GM21423 (cell line): Measurements from ENCODE around the gene OR5T1.

Experiments used
- ATAC-seq: cut with Tn5 transposase; IDR thresholded peaks from one replicate; pipeline ENCODE4 v1.9.1; 2021; ENCODE audit warnings: mild to moderate bottlenecking, moderate library complexity; ENCODE audit not compliant: unreplicated experiment

Gene OR5T1

DNA sequence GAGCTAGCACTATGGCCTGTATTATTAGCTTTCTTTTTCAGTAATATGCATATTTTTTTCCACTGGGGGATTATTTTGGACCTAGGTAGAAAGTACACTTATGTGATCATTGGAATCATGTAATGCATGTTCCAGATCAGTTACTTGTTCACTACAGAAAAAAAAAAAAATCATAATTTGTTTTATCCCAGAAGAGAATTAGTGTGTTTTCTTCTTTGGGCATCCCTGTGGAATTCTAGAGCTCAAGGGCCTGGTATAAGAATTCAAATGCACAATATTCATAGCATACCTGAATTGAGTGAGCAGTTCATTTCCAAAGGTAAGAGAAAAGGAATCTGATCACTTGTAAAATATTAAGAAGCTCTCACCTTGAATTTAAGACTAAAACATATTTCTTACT, at the start of gene OR5T1:
Gene OR5T1, plus strand, starts transcription at position 301 of the 400 bp plus-strand sequence. CDS start 1,485 bp downstream, outside the sequence.
- ATAC-seq, result no peak

DNA sequence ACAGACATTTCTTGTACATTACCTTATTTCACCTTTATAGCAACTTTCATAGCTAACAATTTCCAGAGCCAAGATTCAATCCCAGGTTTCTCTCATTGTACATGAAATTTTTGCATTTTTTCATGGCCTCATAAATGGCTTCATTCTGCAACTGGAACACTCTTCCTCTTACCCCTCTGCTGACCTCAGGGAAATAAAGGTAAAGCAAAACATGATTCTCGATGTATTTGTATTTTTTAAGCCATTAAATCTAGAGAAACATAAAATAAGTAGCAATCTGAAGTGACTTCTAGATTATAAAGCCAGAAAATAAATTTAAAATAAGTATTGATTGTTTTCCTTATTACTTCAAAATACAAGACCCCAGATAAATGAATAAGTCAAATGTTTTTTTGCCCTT, 39.8 kb upstream of the OR5T1 start, which contains the start of gene OR5T2:
Gene OR5T2, minus strand, starts transcription at position 101 of the 400 bp plus-strand sequence. CDS start 1,193 bp downstream, outside the sequence.
- no peak for ATAC-seq

DNA sequence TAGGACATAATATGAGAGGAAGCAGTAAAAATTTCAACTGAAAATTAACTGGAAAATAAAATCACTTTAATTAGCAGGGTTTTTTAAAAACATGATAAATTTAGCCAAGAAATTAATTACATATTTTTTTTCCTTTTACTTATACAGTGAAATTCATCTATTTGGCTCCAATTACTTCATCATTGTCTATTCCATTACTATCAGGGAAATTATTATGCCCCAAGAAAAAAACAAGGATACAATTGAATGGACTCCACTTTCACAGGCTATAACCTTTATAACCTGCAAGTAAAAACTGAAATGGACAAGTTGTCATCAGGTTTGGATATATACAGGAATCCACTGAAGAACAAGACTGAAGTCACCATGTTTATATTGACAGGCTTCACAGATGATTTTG, 22.0 kb upstream of the OR5T1 start, which contains the start of gene OR5T3:
Gene OR5T3, plus strand, starts transcription at position 301 of the 400 bp plus-strand sequence. Its CDS starts 0 bp downstream, at position 301.
- no peak for ATAC-seq

DNA sequence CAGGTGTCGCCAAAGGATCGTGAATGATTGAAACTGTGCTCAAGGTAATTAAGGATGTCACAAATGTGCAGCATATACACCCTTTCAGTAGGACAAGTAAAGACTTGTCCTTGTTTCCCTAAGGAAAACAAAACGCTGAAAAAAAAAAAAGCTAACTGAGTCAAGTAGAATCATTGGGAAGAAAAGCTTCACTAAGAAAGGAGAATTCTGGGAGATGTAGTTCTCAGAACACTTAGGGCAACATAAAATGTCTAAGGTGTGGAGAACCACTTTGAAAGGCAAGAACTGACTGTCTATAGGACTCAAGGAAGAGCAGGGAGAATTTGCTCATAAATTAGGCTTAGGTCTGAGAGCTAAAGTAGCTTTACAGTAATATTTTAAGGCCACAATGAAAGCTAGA, 2.9 kb upstream of the OR5T1 start:
- ATAC-seq, result no peak

DNA sequence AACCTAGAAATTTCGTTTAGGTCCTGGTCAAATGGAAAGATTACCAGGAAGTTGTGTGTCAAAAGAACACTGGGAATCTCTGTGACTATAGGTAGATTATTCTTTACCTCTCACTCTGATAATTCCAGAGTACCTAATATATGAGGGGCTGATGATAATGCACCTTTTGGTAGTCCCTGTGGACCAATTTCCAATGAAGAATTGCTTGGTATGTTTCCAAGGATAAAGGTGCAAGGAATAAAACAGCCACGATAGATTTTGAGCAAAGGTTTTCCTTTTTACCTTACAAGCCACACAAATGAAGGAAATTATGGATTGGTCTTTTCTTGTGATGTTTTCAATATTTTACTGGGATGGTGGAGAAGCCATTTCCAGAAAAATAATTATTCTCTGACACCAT, 18.2 kb downstream of the OR5T1 start, which contains the start of gene OR8H1:
Gene OR8H1, minus strand, starts transcription at position 101 of the 400 bp plus-strand sequence. CDS start 1,192 bp downstream, outside the sequence.
- no peak for ATAC-seq

DNA sequence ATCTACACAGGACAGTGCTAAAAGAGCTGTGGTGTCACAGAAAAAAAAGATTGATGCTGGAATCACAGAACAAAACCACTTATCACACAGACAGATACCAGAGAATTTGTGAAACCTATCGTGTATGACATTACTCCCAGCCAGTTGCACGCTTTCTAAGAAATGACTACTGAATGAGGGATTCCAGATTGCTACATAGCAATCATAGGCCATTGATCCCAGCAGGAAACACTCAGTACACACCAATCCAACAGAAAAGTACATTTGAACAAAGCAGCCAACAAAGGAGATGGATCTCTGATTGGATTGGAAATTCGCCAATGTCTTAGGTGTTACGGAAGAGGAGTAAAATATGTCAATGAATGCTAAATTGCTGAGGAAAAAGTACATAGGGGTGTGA, 22.9 kb downstream of the OR5T1 start:
- ATAC-seq, result no peak

DNA sequence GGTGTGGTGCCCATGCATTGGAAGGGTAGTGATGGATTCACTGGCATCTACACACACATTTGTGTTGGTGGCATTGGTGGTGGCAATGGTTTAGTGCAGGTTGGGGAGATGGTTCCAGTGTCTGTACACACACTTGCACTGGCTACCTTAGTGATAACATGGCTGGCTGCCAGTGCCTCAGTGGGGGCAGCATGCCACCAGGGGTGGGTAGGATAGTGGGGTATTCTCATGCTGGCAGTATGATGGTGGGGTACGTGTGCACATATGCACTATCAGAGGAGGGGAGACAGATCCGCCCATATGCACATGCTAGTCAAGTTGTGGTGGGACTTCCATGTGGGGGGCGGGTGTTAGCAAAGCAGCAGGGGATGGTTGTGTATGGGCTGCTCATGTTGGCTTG, 33.9 kb downstream of the OR5T1 start:
- ATAC-seq, result no peak

DNA sequence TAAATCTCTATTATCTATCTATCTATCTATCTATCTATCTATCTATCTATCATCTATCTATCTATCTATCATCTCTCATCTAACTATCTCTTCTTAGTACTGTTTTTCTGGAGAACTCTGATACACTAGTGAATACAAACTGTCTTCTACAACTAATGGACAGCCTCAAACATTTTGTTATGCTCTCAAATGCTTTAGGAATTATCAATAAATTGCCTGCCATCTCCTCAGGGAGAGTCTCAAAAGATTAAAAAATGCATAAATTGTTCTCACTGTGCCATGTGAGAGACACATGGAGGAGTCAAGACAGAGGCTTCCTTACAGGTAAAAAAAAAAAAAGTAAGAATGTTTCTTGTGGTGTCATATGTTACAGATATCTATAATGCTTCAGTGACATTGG, 40.9 kb downstream of the OR5T1 start, which contains the start of gene OR8K3:
Gene OR8K3, plus strand, starts transcription at position 301 of the 400 bp plus-strand sequence. CDS start 3,163 bp downstream, outside the sequence.
- no peak for ATAC-seq
